Osteocyte (in vitro differentiated cells): ENCODE measurements around the gene RDH14. TPM values are rescaled to one million over a fixed set of nuclear protein-coding genes. Genes with fewer than 3 reads are reported as not detected.

Source experiments
- DNase-seq: peaks from one replicate; pipeline ENCODE4 v3.0.0; 2021; ENCODE audit warnings: mixed read lengths; ENCODE audit not compliant: unreplicated experiment; ENCODE audit errors: extremely low spot score
- H3K27ac Mint-ChIP-seq: one replicate; pipeline ENCODE4 v1.8.0; 2021; ENCODE audit warnings: mild to moderate bottlenecking, mixed read lengths; ENCODE audit not compliant: unreplicated experiment
- H3K27me3 Mint-ChIP-seq: one replicate; pipeline ENCODE4 v1.8.0; 2021; ENCODE audit warnings: mixed read lengths; ENCODE audit not compliant: unreplicated experiment
- H3K36me3 Mint-ChIP-seq: one replicate; pipeline ENCODE4 v1.8.0; 2021; ENCODE audit warnings: mixed read lengths; ENCODE audit not compliant: unreplicated experiment
- H3K4me1 Mint-ChIP-seq: one replicate; pipeline ENCODE4 v1.8.0; 2021; ENCODE audit warnings: mixed read lengths; ENCODE audit not compliant: unreplicated experiment
- H3K4me3 Mint-ChIP-seq: one replicate; pipeline ENCODE4 v1.8.0; 2021; ENCODE audit warnings: mild to moderate bottlenecking, moderate library complexity, mixed read lengths; ENCODE audit not compliant: unreplicated experiment
- H3K9me3 Mint-ChIP-seq: one replicate; pipeline ENCODE4 v1.8.0; 2021; ENCODE audit warnings: mixed read lengths; ENCODE audit not compliant: unreplicated experiment
- total RNA-seq: library from RNA; stranded (reverse); gene quantifications from 2 replicates; pipeline ENCODE4 v1.2.1, GENCODE V29; 2021
- TF ChIP-seq, protein P1 (sequence below): fragments of 200-600 bp; sonication (generic); IDR thresholded peaks from 2 replicates; pipeline ENCODE4 v1.5.0; 2021; ENCODE audit warnings: antibody characterized with exemption, mild to moderate bottlenecking, moderate library complexity

The RDH14 gene
- total RNA-seq, 1 donor from 2014 or later, result 19.0 TPM

DNA sequence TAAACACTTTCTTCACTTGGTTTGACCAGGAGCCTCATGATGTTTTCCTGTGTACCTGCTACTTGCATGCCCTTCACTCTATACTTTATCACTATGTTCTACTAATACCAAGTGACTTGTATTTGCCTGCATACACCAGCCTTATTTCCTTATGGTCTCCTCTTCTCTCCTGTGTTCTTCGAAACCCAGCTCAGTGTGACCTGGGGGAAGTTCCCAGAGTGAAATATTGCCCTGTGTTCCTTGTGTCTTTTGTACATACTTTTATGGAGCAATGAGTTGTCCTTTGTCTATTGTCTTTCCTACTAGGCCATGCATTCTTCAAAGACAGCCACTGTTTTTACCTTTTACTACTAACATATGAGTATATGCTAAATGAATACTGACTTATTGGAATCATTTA lies 28.3 kb upstream of the RDH14 start:
- H3K36me3 Mint-ChIP-seq, result no peaks in the 10 kb centered on the region
- H3K4me1 Mint-ChIP-seq, result peaks cover 4% of the 10 kb centered on the region
- H3K9me3 Mint-ChIP-seq, result peaks cover 10% of the 10 kb centered on the region

DNA sequence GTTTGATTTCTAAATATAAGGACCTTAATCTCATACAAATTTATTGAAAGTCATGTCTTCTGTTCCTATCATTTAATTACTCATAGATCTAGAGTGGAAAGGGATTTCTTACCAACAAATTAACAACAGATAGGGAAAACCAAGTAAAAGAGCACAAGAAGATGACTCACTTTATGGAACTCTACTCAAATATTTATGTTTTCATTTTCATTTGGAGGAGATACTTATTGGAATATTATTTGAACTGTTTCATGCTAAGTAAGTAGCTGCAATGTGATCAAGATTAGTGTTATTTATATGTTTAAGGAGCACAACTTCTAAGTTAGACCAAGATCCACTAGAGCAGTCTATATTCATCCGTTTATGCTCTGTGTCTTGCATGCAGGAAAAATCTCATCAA lies 27.6 kb upstream of the RDH14 start:
- peaks cover 4% of the 10 kb centered on the region for H3K4me1 Mint-ChIP-seq
- TF ChIP-seq, protein P1, sequence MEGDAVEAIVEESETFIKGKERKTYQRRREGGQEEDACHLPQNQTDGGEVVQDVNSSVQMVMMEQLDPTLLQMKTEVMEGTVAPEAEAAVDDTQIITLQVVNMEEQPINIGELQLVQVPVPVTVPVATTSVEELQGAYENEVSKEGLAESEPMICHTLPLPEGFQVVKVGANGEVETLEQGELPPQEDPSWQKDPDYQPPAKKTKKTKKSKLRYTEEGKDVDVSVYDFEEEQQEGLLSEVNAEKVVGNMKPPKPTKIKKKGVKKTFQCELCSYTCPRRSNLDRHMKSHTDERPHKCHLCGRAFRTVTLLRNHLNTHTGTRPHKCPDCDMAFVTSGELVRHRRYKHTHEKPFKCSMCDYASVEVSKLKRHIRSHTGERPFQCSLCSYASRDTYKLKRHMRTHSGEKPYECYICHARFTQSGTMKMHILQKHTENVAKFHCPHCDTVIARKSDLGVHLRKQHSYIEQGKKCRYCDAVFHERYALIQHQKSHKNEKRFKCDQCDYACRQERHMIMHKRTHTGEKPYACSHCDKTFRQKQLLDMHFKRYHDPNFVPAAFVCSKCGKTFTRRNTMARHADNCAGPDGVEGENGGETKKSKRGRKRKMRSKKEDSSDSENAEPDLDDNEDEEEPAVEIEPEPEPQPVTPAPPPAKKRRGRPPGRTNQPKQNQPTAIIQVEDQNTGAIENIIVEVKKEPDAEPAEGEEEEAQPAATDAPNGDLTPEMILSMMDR, result no peak
- no peaks in the 10 kb centered on the region for H3K27me3 Mint-ChIP-seq
- DNase-seq, result no peak
- H3K4me3 Mint-ChIP-seq, result no peak overlapping the region
- H3K36me3 Mint-ChIP-seq, result no peaks in the 10 kb centered on the region
- peaks cover 10% of the 10 kb centered on the region for H3K9me3 Mint-ChIP-seq
- H3K27ac Mint-ChIP-seq, result no peak overlapping the region

More for the DNA sequence above, 28.3 kb upstream of the RDH14 start:
- H3K4me3 Mint-ChIP-seq, result no peak overlapping the region
- no peaks in the 10 kb centered on the region for H3K27me3 Mint-ChIP-seq
- H3K27ac Mint-ChIP-seq, result no peak overlapping the region
- no peak for DNase-seq
- TF ChIP-seq, protein P1, result no peak

DNA sequence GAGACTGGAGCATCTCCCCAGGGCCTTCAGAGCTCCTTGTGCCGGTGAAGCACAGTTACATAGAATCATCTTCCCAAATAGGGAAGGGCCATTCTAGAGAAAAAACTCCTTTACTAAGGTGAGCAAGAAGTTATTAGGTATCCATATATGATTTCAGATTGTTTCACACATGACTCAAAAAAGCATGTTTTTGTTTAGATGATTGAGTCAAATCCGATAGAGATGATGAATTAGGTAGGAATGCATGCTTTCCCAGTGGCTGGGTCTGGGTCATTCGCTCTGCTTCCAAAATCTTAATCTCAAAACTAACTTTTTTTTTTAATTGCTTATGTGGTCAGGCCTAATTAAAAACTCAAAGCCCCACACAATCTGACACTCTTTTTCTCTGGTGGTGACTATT lies 25.1 kb upstream of the RDH14 start:
- H3K36me3 Mint-ChIP-seq, result no peaks in the 10 kb centered on the region
- H3K4me1 Mint-ChIP-seq, result peaks cover 4% of the 10 kb centered on the region
- no peak overlapping the region for H3K4me3 Mint-ChIP-seq
- H3K9me3 Mint-ChIP-seq, result peaks cover 6% of the 10 kb centered on the region
- no peak overlapping the region for H3K27ac Mint-ChIP-seq
- no peak for DNase-seq
- H3K27me3 Mint-ChIP-seq, result peaks cover 2% of the 10 kb centered on the region
- TF ChIP-seq, protein P1, result no peak

DNA sequence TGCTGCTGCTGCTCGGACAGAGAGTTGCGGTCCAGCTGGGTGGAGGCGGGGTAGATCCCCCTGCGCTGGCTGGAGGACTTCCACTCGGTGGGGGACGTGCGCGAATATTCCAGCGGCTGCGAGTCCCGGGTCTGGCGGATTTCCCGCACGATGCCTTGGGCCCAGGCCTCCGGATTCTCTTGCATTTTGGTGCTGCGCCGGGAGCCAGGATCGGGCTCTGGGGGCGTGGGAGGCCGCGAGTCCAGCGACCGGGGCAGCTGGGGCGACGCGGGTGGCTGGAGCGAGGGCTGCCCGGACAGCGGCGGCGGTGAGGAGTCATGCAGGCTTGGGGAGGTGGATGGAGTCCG lies 24.1 kb upstream of the RDH14 start:
- Mint-ChIP-seq H3K4me1 (peaks cover 4% of the 10 kb centered on the region), H3K27me3 (peaks cover 2% of the 10 kb centered on the region), H3K4me3 (no peak overlapping the region), H3K27ac (no peak overlapping the region), H3K36me3 (no peaks in the 10 kb centered on the region), H3K9me3 (peaks cover 8% of the 10 kb centered on the region)
- DNase-seq, result no peak
- TF ChIP-seq, protein P1, result no peak

DNA sequence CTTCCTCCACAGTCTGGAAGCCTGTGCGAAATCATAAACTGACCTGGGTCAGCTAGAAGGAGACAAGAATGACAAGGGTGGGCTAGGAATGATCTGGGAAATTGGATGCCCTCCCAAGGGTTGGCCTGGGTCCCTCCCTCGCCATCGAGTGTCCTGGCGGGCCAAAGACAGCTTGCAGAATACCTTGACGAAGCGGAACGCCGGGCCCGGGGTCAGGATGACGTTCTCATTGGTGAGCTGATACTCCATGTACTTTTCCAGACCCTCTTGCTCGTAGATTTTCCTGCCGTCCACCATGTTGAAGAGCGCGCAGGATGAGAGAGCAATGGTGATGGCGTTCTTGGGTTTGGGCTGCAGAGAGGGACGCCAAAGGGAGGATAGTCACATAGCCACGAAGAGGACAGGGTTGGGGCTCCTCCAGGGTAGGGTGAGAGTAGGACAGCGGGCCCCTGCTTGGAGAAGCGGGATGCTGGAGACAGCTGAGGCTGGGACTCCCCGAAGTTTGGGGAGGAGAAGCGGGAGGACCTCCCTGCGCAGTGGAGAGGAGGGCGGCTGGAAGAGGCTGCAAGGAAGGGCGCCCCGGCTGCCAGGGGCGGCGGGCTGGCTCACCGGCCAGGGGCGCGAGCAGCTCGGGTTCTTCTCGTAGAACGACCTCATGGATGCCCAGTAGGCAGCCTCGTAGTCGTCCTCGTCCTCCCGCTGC lies 23.6 kb upstream of the RDH14 start:
- Mint-ChIP-seq H3K27ac (no peak overlapping the region), H3K9me3 (peaks cover 13% of the 10 kb centered on the region), H3K4me1 (peaks cover 4% of the 10 kb centered on the region), H3K4me3 (no peak overlapping the region), H3K27me3 (peaks cover 2% of the 10 kb centered on the region), H3K36me3 (no peaks in the 10 kb centered on the region)
- TF ChIP-seq, protein P1, result no peak
- DNase-seq, result no peak
